Measurements from ENCODE around the gene EPHA2. TPM values are rescaled to one million over a fixed set of nuclear protein-coding genes. Genes with fewer than 3 reads are reported as not detected.

The EPHA2 gene
- total RNA-seq, 2 experiments from 2014 or later, result 0.15 TPM; not detected in 1

DNA sequence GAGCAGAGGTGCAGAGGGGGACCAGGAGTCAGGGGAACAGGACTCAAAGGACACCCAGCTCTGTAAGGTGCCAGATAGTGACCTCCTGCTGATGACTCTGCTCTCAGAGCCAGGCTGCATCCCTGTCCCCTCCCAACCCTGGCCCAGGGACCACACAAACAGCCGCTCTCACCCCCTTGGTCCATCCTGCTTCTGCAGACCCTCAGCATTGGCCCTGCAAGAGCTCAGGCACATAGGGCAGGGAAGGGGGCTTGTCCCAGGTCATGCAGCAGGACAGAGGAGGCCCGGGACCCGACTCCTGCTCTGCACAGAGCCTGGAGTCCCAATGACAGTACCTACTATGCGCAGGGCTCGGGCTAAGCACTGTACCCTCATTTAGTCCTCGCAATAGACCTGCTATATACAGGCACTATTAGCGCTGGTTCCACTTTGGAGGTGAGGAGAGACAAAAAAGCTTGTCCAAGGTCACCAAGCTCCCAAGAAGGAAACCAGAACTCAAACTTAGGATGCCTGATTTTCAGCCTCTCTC is 15.7 kb downstream of the EPHA2 start:
- Histone ChIP-seq H3K79me2 (ENCODE audit: insufficient read depth, low read depth, low read length) (no peaks in the 10 kb centered on the region), H3K36me3 (ENCODE audit: insufficient read depth, low read length) (no peaks in the 10 kb centered on the region), H3K4me1 (ENCODE audit: insufficient read depth, low read length, poor library complexity, severe bottlenecking) (no peaks in the 10 kb centered on the region), H3K27ac (ENCODE audit: low read depth, low read length, poor library complexity, severe bottlenecking) (no peak overlapping the region), H3K9me2 (ENCODE audit: insufficient read depth, low read length) (no peaks in the 10 kb centered on the region), H4K20me1 (ENCODE audit: insufficient read depth, low read length) (no peaks in the 10 kb centered on the region), H3K4me3 (ENCODE audit: low read depth, low read length, poor library complexity, severe bottlenecking) (no peak overlapping the region), H3K4me2 (ENCODE audit: low read length) (no peak overlapping the region), H3K9me3 (ENCODE audit: low read length) (no peaks in the 10 kb centered on the region), H2AFZ (ENCODE audit: low read length) (no peak overlapping the region)
- intact Hi-C loops (cut with micrococcal nuclease; ENCODE audit: unreplicated experiment), result no loop called here
- POLR2A ChIA-PET, result no interaction called here
- CTCF ChIA-PET (ENCODE audit: unreplicated experiment), result no interaction called here
- no TSS peak for BruUV-seq (replicated peaks)
- DNase-seq (ENCODE audit: low spot score), result no peak
- TF ChIP-seq, protein P1, sequence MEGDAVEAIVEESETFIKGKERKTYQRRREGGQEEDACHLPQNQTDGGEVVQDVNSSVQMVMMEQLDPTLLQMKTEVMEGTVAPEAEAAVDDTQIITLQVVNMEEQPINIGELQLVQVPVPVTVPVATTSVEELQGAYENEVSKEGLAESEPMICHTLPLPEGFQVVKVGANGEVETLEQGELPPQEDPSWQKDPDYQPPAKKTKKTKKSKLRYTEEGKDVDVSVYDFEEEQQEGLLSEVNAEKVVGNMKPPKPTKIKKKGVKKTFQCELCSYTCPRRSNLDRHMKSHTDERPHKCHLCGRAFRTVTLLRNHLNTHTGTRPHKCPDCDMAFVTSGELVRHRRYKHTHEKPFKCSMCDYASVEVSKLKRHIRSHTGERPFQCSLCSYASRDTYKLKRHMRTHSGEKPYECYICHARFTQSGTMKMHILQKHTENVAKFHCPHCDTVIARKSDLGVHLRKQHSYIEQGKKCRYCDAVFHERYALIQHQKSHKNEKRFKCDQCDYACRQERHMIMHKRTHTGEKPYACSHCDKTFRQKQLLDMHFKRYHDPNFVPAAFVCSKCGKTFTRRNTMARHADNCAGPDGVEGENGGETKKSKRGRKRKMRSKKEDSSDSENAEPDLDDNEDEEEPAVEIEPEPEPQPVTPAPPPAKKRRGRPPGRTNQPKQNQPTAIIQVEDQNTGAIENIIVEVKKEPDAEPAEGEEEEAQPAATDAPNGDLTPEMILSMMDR (conservative IDR thresholded peaks at IDR 0.05; ENCODE audit: low read length), result no peak
- TF ChIP-seq EZH2phosphoT487 (IDR thresholded peaks at IDR 0.05; ENCODE audit: borderline replicate concordance, low read depth, low read length), result no peak

DNA sequence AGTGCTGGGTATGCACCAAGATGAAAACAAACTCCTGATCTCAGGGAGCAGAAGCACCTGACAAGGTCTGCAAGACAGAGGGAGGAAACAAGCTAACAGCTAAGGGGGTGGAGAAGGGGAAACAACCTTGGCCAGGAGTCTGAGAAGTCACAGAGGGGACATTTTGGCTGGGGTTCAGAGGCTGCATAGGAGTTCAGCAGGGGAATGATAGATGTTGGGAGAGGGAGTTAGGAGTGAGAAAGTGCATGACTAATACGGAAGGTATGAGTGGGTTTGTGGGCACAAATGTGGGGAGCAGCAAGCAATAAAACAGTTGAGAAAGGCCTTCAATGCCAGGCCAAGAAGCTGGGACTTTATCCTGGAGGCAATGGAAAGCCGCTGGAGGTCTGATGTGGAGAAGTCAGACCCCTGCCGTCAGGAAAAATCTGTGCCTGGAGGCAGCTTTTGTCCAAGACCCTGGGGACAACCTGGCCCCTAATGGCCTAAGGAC is 16.4 kb downstream of the EPHA2 start:
- no peaks in the 10 kb centered on the region for H3K9me2 ChIP-seq (ENCODE audit: insufficient read depth, low read length)
- H3K9me3 ChIP-seq (ENCODE audit: low read length), result no peaks in the 10 kb centered on the region
- no peaks in the 10 kb centered on the region for H3K36me3 ChIP-seq (ENCODE audit: insufficient read depth, low read length)
- H3K79me2 ChIP-seq (ENCODE audit: insufficient read depth, low read depth, low read length), result no peaks in the 10 kb centered on the region
- intact Hi-C loops (cut with micrococcal nuclease; ENCODE audit: unreplicated experiment), result no loop called here
- H4K20me1 ChIP-seq (ENCODE audit: insufficient read depth, low read length), result no peaks in the 10 kb centered on the region
- no peak overlapping the region for H3K27ac ChIP-seq (ENCODE audit: low read depth, low read length, poor library complexity, severe bottlenecking)
- H3K4me1 ChIP-seq (ENCODE audit: insufficient read depth, low read length, poor library complexity, severe bottlenecking), result no peaks in the 10 kb centered on the region
- H3K4me2 ChIP-seq (ENCODE audit: low read length), result no peak overlapping the region
- ChIA-PET CTCF (ENCODE audit: unreplicated experiment) (no interaction called here), POLR2A (no interaction called here)
- DNase-seq (ENCODE audit: low spot score), result no peak
- H2AFZ ChIP-seq (ENCODE audit: low read length), result no peak overlapping the region
- no TSS peak for BruUV-seq (replicated peaks)
- TF ChIP-seq, protein P1 (conservative IDR thresholded peaks at IDR 0.05; ENCODE audit: low read length), result no peak
- no peak for TF ChIP-seq EZH2phosphoT487 (IDR thresholded peaks at IDR 0.05; ENCODE audit: borderline replicate concordance, low read depth, low read length)
- H3K4me3 ChIP-seq (ENCODE audit: low read depth, low read length, poor library complexity, severe bottlenecking), result no peak overlapping the region

- ChIA-PET CTCF (ENCODE audit: unreplicated experiment) (no interaction called here), POLR2A (no interaction called here)
- H3K4me1 ChIP-seq (ENCODE audit: insufficient read depth, low read length, poor library complexity, severe bottlenecking), result no peaks in the 10 kb centered on the region
- no peak overlapping the region for H3K4me2 ChIP-seq (ENCODE audit: low read length)
- no peaks in the 10 kb centered on the region for H3K79me2 ChIP-seq (ENCODE audit: insufficient read depth, low read depth, low read length)
- H3K27ac ChIP-seq (ENCODE audit: low read depth, low read length, poor library complexity, severe bottlenecking), result no peak overlapping the region
- H3K4me3 ChIP-seq (ENCODE audit: low read depth, low read length, poor library complexity, severe bottlenecking), result no peak overlapping the region
- intact Hi-C loops (cut with micrococcal nuclease; ENCODE audit: unreplicated experiment), result no loop called here
- TF ChIP-seq EZH2phosphoT487 (IDR thresholded peaks at IDR 0.05; ENCODE audit: borderline replicate concordance, low read depth, low read length), result no peak
- TF ChIP-seq, protein P1 (conservative IDR thresholded peaks at IDR 0.05; ENCODE audit: low read length), result no peak
- H2AFZ ChIP-seq (ENCODE audit: low read length), result no peak overlapping the region
- H4K20me1 ChIP-seq (ENCODE audit: insufficient read depth, low read length), result no peaks in the 10 kb centered on the region
- BruUV-seq (replicated peaks), result no TSS peak
- H3K9me3 ChIP-seq (ENCODE audit: low read length), result no peaks in the 10 kb centered on the region
- DNase-seq (ENCODE audit: low spot score), result no peak
- H3K36me3 ChIP-seq (ENCODE audit: insufficient read depth, low read length), result no peaks in the 10 kb centered on the region
- no peaks in the 10 kb centered on the region for H3K9me2 ChIP-seq (ENCODE audit: insufficient read depth, low read length)
Measured at GRCh38 chr1:16138772-16139221, 17.1 kb downstream of the EPHA2 start.

All from OCI-LY7 (cell line).